MV-4-11 (cell line): Measurements from ENCODE around the gene DMRTA1.
"Not testable (repeated sequence)": the region's sequence is repeated elsewhere in the genome, so short reads cannot be mapped to it uniquely, and the experiment has no call there.

ENCODE experiments used
- DNase-seq: peaks from one replicate; lab custom pipeline; 2025; lab: John Stamatoyannopoulos, UW

The DMRTA1 gene

GRCh38 chr9:22446589-22446949, at the start of gene DMRTA1:
Gene DMRTA1 (plus strand): TSS chr9:22446824. CDS start chr9:22447066, 242 bp downstream.
- DNase-seq: no peak

GRCh38 chr9:22401671-22402070, 45.0 kb upstream of the DMRTA1 start:
- DNase-seq: no peak

- no peak for DNase-seq
These were observed 40.6 kb upstream of the DMRTA1 start for GRCh38 chr9:22405869-22406659.

- no peak for DNase-seq
These were observed 32.7 kb upstream of the DMRTA1 start for GRCh38 chr9:22413884-22414283.

GRCh38 chr9:22415941-22416691, 30.5 kb upstream of the DMRTA1 start:
- no peak for DNase-seq

GRCh38 chr9:22416692-22417060, 29.9 kb upstream of the DMRTA1 start:
- DNase-seq: no peak

GRCh38 chr9:22423566-22423965, 23.1 kb upstream of the DMRTA1 start:
- no peak for DNase-seq

GRCh38 chr9:22424616-22425015, 22.0 kb upstream of the DMRTA1 start:
- no peak for DNase-seq

- no peak for DNase-seq
These were observed 21.1 kb upstream of the DMRTA1 start for GRCh38 chr9:22425551-22425950.

- DNase-seq: no peak
These were observed 19.3 kb upstream of the DMRTA1 start for GRCh38 chr9:22427226-22427880.

GRCh38 chr9:22433691-22434090, 12.9 kb upstream of the DMRTA1 start:
- no peak for DNase-seq

- DNase-seq: not testable (repeated sequence)
These were observed 11.4 kb upstream of the DMRTA1 start for GRCh38 chr9:22435252-22435651.

GRCh38 chr9:22437461-22438067, 9.1 kb upstream of the DMRTA1 start:
- DNase-seq: not testable (repeated sequence)

- no peak for DNase-seq
These were observed 5.8 kb upstream of the DMRTA1 start for GRCh38 chr9:22440841-22441240.

GRCh38 chr9:22446950-22447617, 460 bp downstream of the DMRTA1 start:
- peak; percentile 4 for DNase-seq

- DNase-seq: no peak
These were observed 1.1 kb downstream of the DMRTA1 start for GRCh38 chr9:22447618-22448305.

GRCh38 chr9:22449719-22450118, 3.1 kb downstream of the DMRTA1 start:
- no peak for DNase-seq

GRCh38 chr9:22452415-22453010, 5.9 kb downstream of the DMRTA1 start:
- DNase-seq: peak; percentile 35

GRCh38 chr9:22454016-22454415, 7.4 kb downstream of the DMRTA1 start:
- peak; percentile 1 for DNase-seq

GRCh38 chr9:22455181-22455580, 8.6 kb downstream of the DMRTA1 start:
- no peak for DNase-seq

- DNase-seq: no peak
These were observed 10.8 kb downstream of the DMRTA1 start for GRCh38 chr9:22457448-22457847.
